Epithelial cell of proximal tubule (primary cell): Measurements from ENCODE around the gene ELFN1. TPM values are rescaled to one million over a fixed set of nuclear protein-coding genes. Genes with fewer than 3 reads are reported as not detected.

Source experiments
- DNase-seq: peaks from one replicate; pipeline ENCODE4 v3.0.0-alpha.2; 2011; ENCODE audit warnings: low read depth
- H3K4me3 ChIP-seq: 2 replicates; pipeline ENCODE4 v1.5.1; 2011; ENCODE audit warnings: low read depth, mild to moderate bottlenecking, low read length
- CTCF ChIP-seq: conservative IDR thresholded peaks from 2 replicates; pipeline ENCODE4 v1.5.1; 2012; ENCODE audit warnings: low read depth, mild to moderate bottlenecking, low read length
- total RNA-seq: library from RNA; depleted of rRNA; stranded (reverse); fragments of >200 nt; gene quantifications from 2 replicates; pipeline ENCODE4 v1.2.3, GENCODE V29; 2015

The ELFN1 gene
- total RNA-seq, 1 donor from 2014 or later: 0.23 TPM

GRCh38 chr7:1679966-1680730 is 10.1 kb downstream of the ELFN1 start:
- no peak for TF ChIP-seq CTCF
- no peak for DNase-seq

GRCh38 chr7:1681581-1681980 is 11.5 kb downstream of the ELFN1 start:
- no peak overlapping the region for H3K4me3 ChIP-seq
- no peak for DNase-seq
- no peak for TF ChIP-seq CTCF

More at GRCh38 chr7:1679966-1680730, 10.1 kb downstream of the ELFN1 start:
- no peak overlapping the region for H3K4me3 ChIP-seq

- no peak for DNase-seq
- no peak overlapping the region for H3K4me3 ChIP-seq
- TF ChIP-seq CTCF: no peak
Measured at GRCh38 chr7:1685000-1685624, 15.0 kb downstream of the ELFN1 start.

GRCh38 chr7:1688542-1688941 is 18.5 kb downstream of the ELFN1 start:
- DNase-seq: no peak
- H3K4me3 ChIP-seq: no peak overlapping the region
- no peak for TF ChIP-seq CTCF

- no peak overlapping the region for H3K4me3 ChIP-seq
- no peak for TF ChIP-seq CTCF
- no peak for DNase-seq
Measured at GRCh38 chr7:1689311-1689710, 19.2 kb downstream of the ELFN1 start.

GRCh38 chr7:1690359-1690958 is 20.4 kb downstream of the ELFN1 start:
- no peak overlapping the region for H3K4me3 ChIP-seq
- TF ChIP-seq CTCF: no peak
- no peak for DNase-seq

GRCh38 chr7:1691096-1691495 is 21.0 kb downstream of the ELFN1 start:
- no peak for DNase-seq
- TF ChIP-seq CTCF: no peak
- no peak overlapping the region for H3K4me3 ChIP-seq
